Vagina (tissue), 2 donors: ENCODE data around the gene FN1.

Source experiments
- CTCF ChIP-seq, 3 experiments: fragments of 450-650 bp in 2 of 3; fragments of 200-600 bp in 1 of 3; sonication (generic) in 1 of 3; IDR thresholded peaks; one replicate each; pipeline ENCODE4 v1.5.1; 2017 to 2019; ENCODE audit warnings: antibody characterized with exemption in 3 of 3, mild to moderate bottlenecking in 2 of 3, moderate library complexity in 2 of 3
- POLR2A ChIP-seq, 2 donors: fragments of 450-650 bp; IDR thresholded peaks; one replicate each; pipeline ENCODE4 v1.6.1; 2017; ENCODE audit warnings: antibody characterized with exemption in 2 of 2, mild to moderate bottlenecking in 2 of 2, moderate library complexity in 2 of 2
- POLR2AphosphoS5 ChIP-seq, 2 donors: sonication (generic); formaldehyde crosslinking; IDR thresholded peaks; one replicate each; pipeline ENCODE4 v1.9.0; 2017; ENCODE audit warnings: antibody characterized with exemption in 2 of 2, mild to moderate bottlenecking in 2 of 2, low read depth in 1 of 2; ENCODE audit not compliant: insufficient read depth in 1 of 2

GRCh38 chr2:215423928-215424540 lies 11.8 kb downstream of the FN1 start:
- TF ChIP-seq POLR2A (IDR thresholded peaks at IDR 0.05) (no peak), POLR2AphosphoS5 (IDR thresholded peaks at IDR 0.05; ENCODE audit: insufficient read depth in 1 of 2, low read depth in 1 of 2) (no peak), CTCF (IDR thresholded peaks at IDR 0.05) (no peak)
